SIG-M5 (cell line): Measurements from ENCODE around the gene GRPEL1.

ENCODE experiments used
- DNase-seq: peaks from one replicate; lab custom pipeline; 2025; lab: John Stamatoyannopoulos, UW

GRPEL1 gene

DNA sequence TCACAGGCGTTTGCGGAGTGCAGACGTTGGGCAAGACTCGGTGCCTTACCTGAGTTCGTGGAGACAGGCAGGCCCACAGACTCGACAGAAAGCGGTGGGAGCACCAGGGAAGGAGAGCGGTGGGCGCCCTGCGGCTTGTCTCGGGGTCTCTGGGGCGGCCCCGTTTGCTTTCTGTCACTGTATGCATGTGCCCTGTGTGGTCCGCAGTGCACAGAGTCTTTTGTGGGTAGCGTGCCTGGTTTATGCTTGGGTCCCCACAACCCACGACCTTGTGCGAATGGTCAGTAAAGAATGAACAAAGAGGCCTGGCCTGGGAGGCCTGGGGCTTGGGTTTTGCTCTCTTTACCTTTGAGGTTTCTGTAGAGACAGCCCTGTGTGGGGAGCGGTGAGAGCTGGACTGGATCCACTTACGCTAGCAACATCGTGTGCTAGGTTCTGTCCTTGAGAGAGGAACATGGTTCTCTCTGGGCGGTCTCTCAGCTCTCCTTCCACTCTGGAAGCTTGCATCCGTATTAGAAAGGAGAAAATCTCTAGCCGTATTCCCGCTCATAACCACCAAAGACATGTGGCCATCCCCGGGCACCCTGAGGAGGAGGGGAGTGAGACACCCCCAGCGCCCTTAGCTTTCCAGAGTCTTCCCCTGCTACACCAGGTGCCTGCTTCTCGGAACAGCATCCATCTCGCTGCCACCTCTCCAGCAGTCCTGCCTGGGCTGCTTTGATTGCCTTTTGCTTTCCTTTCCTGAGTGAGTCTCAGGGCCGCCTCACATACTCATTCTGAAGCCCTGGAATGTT is 23.5 kb downstream of the GRPEL1 start:
- DNase-seq = no peak

DNA sequence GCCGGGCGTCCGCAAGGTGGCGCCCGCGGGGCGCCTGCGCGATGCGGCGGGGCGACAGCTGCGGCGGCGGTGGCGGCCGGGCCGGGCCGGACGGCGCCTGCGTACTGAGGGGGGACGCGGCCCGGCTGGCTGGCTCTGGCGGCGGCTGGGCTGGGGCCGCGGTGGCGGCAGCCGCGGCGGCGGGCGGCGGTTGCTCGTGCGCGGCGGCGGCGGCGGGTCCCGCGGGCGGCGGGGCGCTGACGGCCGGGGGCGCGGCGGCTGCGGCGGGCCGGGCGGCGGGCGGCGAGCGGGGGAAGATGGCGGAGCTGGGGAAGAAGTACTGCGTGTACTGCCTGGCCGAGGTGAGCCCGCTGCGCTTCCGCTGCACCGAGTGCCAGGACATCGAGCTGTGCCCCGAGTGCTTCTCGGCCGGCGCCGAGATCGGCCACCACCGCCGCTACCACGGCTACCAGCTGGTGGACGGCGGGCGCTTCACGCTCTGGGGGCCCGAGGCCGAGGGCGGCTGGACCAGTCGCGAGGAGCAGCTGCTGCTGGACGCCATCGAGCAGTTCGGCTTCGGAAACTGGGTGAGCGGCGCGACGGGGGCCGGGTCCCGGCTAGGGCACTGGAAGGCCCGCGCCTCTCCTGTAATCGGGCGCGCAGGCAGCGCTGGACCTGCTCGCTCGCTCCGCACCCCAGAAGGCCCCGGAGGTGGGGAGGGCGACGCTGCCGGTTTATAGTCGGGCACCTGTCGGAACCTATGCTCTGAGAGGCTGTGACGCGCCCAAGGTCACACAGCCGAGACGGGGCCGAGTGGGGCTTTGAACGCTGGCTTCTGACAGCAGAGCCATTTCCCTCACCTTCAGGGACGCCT is 24.4 kb downstream of the GRPEL1 start, which contains the start of gene TADA2B:
Gene TADA2B (plus strand): TSS at position 89 of the 853 bp plus-strand sequence. CDS start 208 bp downstream, at position 297.
- DNase-seq = no peak

DNA sequence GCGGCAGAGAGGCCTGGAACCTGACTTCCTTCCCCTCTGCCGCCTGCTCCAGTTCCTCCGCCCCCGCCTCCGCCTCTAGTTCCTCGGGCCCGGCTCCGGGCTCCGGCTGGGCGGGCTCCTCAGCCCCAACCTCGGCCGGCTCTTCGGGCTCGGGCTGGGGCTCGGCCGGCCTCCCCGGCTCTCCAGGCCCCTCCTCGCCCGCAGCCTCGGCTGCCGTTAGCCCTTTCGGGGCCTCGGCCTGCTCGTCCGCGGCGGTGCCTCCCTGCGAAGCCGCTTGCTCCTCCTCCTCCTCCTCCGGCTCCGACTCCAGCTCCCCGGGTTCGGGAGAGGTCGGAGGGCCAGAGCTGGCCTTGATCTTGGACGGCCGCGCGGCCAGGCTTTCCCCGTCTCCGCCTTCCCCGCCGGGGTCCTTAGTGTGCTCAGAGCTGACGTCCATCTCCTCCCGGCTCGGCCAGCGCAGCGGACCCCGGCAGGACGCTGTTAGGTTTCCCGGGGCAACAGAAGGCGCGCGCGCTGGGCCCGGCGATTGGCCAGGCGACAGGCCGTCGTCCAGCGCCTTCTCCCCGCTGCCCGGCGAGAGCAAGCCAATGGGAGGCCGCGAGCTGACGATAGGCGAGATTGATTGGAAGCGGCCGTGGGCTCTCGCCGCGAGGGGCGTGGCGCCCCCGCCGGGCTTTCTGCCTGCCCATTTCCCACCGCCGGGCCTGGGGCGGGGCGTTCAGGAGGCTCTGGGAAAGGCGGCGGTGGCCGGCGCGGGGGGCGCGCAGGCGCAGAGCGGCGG is 25.2 kb downstream of the GRPEL1 start:
- DNase-seq = peak; percentile 72

DNA sequence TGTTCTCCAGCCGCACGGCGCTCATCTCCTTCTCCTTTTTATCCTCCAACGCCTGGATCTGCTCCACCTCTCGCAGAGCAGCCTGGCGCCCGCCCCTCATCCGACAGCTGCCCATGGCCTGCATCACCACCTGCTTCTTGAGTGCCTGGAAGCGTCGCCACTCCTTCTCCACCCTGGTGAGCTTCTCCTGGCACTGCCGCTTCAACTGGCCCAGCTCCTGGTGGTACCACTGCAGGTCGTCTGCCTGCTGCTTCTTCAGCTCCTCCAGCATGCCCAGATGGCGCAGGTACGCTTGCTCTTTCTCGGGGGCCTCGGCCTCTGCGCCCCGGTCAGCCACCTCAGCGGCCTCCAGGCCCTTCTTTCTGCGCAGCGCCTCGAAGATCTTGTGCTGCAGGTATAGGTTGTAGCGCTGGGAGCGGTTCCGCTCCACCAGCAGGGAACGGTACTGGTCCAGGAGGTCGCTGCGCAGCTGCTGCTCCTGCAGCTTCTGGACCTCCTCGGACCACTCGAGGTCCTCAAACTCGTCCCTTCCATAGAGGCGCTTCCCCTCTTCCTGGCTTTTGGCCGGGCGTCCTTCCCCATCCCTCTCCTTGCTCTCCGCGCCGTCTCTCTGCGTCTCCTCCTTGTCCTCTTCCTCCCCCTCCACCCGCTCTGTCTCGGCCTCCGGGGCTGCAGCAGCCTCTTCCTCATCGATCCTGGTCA is 25.9 kb downstream of the GRPEL1 start:
- no peak for DNase-seq

DNA sequence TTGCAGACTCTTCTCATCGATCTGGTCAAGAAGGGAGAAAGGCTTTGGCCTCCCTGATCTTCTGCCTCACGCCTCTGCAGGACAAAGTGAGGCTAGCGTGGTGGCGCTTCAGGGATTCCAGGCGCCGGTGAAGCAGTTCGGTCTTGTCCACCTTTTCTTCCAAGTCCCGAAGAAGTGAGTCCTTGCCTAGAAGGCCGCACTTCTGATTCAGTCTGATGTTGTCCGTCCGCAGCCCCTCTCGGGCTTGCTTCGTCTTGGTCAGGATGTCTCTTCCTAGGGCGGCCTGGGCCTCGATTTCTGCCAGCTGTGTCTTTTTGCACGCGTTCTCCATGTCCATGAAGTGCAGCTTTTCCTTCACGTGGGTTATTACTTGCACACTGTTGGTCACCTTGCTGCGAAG is 26.6 kb downstream of the GRPEL1 start:
- DNase-seq = no peak

DNA sequence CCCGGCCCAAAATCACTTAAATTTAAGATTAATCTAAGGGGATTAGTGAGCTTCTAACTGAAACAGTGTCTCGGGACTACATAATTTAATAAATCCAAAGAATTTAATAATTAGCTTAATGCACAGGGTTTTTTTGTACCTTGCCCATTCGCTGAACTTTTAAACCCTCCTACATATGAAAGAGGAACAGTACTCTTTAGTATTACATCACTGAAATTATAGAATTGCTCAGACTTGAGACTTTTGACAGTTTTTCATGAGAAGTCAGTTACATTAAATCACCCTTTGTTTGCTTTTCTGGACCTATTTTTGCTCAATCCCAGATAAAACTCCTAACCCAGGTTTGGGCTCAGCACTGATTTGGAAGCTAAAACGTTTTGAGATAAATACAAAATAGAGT is 27.1 kb downstream of the GRPEL1 start:
- DNase-seq = peak; percentile 13

DNA sequence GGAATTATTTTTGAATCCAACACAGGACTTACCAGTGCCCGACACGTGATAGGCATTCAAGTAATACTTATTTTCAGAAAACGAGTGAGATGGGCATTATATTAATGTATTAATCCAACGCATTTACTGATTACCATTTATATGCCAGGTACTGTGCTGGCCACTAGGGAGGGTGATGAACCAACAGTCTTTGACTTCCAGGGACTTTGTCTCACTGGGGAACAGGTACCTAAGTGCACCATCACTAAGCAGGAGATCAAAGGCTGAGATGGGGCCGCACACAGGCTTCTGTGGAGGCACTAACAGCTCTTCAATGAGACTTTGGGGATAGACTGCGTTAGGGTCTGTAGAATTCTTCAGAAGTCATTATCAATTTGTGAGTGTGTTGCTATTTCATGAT is 30.4 kb downstream of the GRPEL1 start:
- no peak for DNase-seq

DNA sequence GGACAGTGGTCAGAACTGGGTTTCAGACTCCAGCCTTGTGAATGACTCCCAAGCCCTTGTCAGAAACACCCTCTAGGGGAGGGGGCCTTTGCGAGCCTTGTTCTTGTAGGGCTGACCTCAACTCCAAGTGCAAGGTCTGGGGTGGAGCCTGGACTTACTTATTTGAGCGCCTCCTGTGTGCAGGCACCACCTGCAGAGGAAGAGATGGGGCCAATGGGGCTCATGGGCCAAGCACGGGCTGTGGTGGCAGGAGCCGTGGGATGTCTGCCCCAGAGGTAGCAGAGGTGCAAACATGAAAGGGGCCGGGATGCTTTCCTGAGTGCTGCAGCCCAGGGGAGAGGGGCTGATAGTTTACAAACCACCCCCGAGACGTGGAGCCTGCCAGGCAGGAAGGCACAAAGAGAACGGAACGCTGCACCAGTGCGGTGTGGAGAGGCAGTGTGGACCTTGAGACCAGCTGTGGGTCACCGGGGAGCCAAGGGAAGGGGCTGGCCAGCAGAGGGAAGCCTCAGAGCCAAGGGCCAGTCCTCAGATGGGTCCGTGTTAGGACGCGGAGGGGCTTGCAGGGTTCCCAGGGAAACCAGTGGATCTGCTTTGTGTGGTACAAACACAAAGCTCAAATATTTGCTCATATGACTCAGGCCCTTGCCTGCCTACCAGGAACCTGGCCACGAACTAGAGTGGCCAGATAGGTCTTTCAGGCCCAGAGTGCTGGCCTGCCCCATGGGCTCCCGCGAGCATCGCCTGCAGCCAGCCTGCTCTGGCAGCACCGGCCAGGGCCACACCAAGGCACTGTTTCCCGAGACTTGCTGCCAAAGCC is 33.4 kb downstream of the GRPEL1 start:
- DNase-seq = no peak

DNA sequence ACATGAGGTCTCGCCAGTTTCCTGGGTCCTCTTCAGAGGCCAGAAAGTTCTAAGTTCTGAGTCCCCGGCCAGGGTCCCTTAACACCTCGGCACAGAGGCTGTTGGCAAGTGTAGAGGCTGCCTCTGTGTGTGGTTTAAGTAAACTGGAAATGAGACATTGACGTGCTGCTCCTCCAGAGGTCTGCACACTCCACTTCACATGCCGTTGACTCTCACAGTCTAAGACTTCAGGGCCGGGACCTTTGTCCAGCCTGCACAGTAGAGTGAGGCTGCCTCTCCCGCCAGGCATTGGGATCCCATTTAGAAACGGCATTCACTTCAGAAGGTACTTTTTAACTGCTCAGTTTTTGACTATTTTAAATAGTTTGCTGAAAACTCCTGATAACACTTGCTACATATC is 35.3 kb downstream of the GRPEL1 start:
- DNase-seq = no peak

DNA sequence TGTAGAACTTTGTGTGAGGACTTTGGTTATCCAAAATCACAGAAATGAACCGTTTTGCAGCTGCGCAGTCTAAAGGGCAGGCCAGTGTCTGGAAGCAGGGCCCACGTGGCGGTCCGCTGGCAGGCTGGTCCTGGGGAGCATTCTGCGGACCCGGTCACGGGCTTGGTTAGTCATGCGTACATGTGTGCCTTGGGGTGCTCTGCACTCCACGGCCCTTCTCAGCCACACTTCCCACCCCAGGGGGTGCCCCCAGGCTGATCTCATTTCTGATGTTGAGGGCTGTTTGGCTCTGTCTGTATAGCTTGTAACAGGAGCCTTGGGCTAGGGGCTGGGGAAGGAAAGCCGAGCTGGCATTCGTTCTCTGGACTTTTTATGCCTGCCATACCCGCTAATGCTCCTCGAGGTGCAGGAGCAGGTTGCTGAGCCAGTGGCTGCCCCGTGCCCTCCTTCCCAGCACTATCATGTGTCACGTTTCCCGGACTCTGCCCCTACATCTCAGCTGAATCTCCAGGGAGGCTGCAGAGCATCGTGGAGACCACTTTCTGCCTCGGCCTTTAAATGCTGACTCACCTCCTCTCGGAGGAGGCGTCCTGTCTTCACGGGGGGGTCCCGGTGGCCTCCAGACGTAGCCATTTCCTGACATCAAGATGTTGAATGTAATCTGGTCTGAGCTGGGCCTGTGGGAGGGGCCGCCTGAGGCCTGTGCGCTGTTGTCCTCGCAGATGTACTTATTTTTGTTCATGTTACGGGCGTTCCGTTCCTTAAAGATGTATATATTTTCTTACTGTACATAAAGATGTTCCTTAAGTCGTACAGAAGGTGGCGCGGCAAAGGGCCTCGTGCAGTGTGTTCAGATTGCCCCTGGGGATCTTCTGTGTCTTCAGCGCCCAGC is 36.1 kb downstream of the GRPEL1 start:
- no peak for DNase-seq

DNA sequence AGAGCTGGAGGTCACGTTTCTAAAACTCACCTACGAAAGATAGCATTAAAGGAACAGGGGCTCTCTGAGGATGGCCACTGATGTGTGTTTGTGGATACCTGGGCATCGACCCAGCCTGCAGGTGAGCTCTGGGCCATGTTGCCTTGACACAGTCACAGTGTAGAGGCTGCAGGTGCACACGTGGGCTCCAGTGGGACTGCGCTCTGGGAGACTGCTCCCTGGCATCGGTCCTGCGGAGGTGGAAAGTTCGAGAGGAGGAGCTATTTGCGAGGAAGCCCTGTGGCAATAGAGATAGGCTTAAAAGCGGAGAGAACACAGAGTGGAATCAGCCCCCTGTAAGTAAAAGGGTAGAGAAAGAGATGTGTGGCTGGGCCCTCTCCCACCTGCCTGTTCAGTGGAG is 37.0 kb downstream of the GRPEL1 start:
- no peak for DNase-seq

DNA sequence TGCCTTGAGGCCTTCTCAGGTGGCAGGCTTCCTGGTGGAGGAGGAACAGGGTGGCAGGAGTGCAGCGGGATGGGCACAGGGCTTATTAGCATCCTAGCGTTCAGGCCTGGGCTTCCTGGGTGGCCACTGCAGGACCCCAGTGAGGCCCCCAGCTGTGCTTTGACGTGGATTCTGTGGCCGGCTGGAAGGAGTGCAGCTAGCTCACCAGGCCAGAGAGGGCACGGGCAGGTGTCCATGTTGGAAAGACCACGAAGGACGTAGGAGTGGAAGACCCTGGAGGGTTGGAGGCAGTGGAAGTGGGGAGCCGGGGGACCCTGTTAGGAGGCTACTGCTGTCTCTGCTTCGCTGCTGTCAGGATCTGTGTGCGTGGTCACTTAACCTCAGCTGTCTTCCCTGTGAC is 37.9 kb downstream of the GRPEL1 start:
- DNase-seq = no peak

DNA sequence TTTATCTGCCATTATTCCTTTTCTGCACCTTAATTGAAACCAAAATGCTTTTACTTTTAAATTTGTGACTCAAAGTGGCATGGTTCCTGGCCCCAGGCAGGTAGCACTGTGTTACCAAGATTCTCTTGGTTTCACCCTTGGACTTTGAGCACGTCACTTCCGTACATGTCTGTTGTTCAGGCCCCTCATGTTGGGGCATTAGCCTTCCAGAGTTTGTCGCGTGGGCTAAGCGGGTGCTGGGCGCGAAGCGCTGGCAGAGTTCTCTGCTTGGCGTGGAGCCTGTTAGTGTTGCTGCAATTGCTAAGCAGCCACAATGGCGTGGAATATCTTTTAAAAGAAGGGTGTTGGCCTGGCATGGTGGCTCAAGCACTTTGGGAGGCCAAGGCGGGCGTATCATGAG is 38.7 kb downstream of the GRPEL1 start:
- DNase-seq = no peak

DNA sequence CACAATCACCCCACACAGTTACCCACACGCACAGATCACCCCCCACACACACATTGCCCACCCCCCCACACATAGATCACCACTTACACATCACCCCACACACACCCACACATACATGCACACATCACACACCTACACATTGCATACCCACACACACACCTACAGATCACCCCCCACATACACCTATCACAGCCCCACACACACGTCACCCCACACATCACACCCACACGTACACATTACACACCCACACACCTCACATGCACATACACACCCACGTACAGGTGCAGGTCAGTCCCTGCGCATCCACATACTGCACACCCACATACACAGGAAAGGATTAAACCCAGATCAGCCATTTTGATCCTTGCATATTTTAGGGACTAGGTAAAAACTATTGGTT is 40.0 kb downstream of the GRPEL1 start:
- DNase-seq = no peak

DNA sequence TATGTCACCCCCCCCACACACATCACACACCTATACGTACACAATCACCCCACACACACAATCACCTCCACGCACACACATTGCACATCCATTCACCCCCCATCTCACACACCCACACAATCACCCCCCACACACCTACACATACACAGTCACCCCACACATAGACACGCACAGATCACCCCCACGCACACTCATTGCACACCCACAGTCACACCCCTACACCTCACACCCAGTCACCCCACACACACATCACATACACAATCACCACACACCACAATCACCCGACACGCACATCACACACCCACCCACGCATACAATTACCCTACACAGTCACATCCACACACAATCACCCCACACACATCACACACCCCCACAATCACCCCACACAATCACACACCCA is 40.6 kb downstream of the GRPEL1 start:
- no peak for DNase-seq

DNA sequence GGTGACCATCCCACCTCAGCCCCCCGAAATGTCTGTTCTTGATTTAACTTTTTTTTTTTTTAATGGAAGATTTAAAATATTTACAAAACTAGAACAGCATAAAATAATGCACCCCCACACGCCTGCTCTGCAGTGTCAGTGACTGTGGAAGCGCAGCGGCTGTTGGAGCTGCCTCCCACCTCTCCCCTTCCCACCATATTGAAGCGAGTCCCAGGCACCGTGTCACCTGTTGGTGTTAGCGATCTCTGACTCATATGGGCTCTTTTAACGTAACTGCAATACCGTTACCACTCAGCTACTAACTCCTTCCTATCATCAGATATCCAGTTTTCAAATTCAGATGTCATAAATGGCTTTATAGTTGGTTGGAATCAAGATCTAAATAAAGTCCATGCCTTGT is 41.8 kb downstream of the GRPEL1 start:
- no peak for DNase-seq

DNA sequence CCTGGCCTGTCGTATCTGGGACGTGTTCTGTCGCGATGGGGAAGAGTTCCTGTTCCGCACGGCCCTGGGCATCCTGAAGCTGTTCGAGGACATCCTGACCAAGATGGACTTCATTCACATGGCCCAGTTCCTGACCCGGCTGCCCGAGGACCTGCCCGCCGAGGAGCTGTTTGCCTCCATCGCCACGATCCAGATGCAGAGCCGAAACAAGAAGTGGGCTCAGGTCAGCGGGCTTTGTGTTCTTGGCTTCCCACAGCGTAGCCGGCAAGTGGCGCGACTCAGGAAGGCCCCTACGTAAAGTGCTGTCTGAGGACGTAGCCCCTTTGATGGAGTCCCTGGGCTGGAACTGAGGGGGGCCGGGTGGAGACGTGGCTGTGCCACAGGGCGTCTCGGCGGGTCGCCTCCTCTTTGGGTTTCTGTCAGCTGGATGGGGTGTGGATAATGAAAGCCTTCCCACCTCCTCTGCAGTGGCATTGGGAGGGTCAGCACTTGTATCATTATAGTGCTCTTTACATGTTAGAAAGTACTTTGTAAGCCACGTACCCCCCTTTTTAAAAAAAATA is 42.7 kb downstream of the GRPEL1 start:
- DNase-seq = no peak

DNA sequence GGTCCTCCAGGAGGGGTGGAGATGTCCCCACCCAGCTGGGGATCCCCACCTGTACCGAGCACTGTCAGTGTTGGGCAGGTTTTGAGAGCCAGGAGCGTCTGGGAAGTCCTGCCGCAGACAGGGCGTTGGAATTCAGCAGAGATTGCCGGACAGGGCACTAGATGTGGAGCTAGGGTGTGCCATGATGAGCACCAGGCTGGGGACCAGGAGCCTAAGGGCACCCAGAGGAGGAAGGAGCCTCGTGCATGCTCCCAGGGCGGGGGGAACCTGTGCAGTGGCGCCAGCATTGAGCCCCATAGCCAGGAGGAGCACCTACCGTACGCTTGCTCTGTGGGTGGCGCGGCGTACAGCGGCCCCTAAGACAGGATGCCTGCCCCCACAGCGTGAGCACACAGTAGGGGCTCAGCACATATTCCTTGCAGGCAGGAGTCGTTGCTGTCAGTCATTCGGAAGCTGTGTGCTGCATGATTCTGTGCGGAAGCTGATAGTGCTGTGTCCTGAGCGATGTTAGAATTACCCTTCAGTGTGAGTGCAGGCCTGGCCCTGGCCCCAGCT is 43.5 kb downstream of the GRPEL1 start:
- no peak for DNase-seq

DNA sequence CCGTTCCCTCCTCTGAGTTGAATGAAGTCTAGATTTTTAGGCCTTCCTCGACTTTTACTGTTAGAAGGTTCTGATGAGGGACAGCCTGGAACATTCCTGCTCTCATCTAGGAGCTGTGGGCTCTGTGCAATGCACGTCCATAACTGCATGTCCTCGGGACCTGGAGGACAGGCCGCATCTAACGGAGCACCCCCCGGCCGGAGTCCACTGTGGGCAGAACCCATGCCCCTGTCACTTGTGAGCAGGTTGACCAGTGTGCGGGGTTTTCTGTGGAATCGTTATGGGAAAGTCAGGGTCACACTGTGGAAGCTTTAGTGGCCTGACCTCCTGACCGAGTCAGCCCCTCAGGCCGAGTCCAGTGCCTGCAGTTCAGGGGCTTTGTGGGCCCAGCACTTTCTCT is 44.0 kb downstream of the GRPEL1 start:
- no peak for DNase-seq
